Naive thymus-derived CD4-positive, alpha-beta T cell (primary cell): Measurements from ENCODE around the gene MSLN. TPM values are rescaled to one million over a fixed set of nuclear protein-coding genes. Genes with fewer than 3 reads are reported as not detected.

ENCODE experiments used
- ATAC-seq: fragments of 150-1000 bp; cut with Tn5 transposase; 2 replicates; pipeline ENCODE4 v1.10.0; 2021; ENCODE audit warnings: mild to moderate bottlenecking, moderate library complexity
- CTCF ChIA-PET: fragments of 350-600 bp; sonication (Branson Sonifier 250); formaldehyde crosslinking; loops from one replicate; lab custom pipeline; 2021; ENCODE audit warnings: antibody characterized with exemption; lab: Charles Lee
- POLR2A ChIA-PET: fragments of 350-600 bp; sonication (Branson Sonifier 250); formaldehyde crosslinking; loops from one replicate; lab custom pipeline; 2021; ENCODE audit warnings: antibody characterized with exemption, inconsistent platforms; lab: Charles Lee
- DNase-seq, 9 donors: peaks; one replicate each; pipeline versions ENCODE4 v3.0.0 to v3.0.0-alpha.2; 2020 to 2022; ENCODE audit warnings: mixed read lengths in 1 of 9
- H3K27ac ChIP-seq: one replicate; pipeline ENCODE4 v1.7.0; 2013; ENCODE audit warnings: mild to moderate bottlenecking, low read depth, low read length, moderate library complexity
- H3K27me3 ChIP-seq, 2 donors: one replicate each; pipeline ENCODE4 v1.7.0; 2013; ENCODE audit warnings: low read length in 2 of 2, mild to moderate bottlenecking in 2 of 2, moderate library complexity in 2 of 2; ENCODE audit not compliant: control insufficient read depth in 2 of 2, insufficient read depth in 2 of 2
- H3K36me3 ChIP-seq, 3 experiments: 1 replicate in 2 of 3; 2 replicates in 1 of 3; pipeline ENCODE4 v1.7.0; 2013; ENCODE audit warnings: low read length in 3 of 3, mild to moderate bottlenecking in 3 of 3, moderate library complexity in 1 of 3; ENCODE audit not compliant: insufficient read depth in 3 of 3, control insufficient read depth in 2 of 3
- H3K4me1 ChIP-seq, 2 donors: one replicate each; pipeline ENCODE4 v1.7.0; 2013; ENCODE audit warnings: low read length in 2 of 2, mild to moderate bottlenecking in 2 of 2, moderate library complexity in 1 of 2; ENCODE audit not compliant: control insufficient read depth in 2 of 2, insufficient read depth in 2 of 2
- H3K4me3 ChIP-seq: 2 replicates; pipeline ENCODE4 v1.7.0; 2013; ENCODE audit warnings: mild to moderate bottlenecking, low read length
- H3K9me3 ChIP-seq, 3 experiments: 1 replicate in 2 of 3; 2 replicates in 1 of 3; pipeline ENCODE4 v1.7.0; 2013; ENCODE audit warnings: low read length in 3 of 3; ENCODE audit not compliant: control insufficient read depth in 2 of 3
- H3K27ac Mint-ChIP-seq, 9 donors: one replicate each; pipeline ENCODE4 v1.8.0; 2020 to 2022; ENCODE audit warnings: mixed read lengths in 9 of 9, mild to moderate bottlenecking in 8 of 9, moderate library complexity in 5 of 9, inconsistent platforms in 2 of 9
- H3K27me3 Mint-ChIP-seq, 5 donors: one replicate each; pipeline ENCODE4 v1.8.0; 2021 to 2022; ENCODE audit warnings: mixed read lengths in 5 of 5, mild to moderate bottlenecking in 1 of 5
- H3K36me3 Mint-ChIP-seq, 5 donors: one replicate each; pipeline ENCODE4 v1.8.0; 2020 to 2022; ENCODE audit warnings: mixed read lengths in 5 of 5, mild to moderate bottlenecking in 3 of 5, inconsistent platforms in 1 of 5
- H3K4me1 Mint-ChIP-seq, 7 donors: one replicate each; pipeline ENCODE4 v1.8.0; 2020 to 2022; ENCODE audit warnings: mixed read lengths in 7 of 7, mild to moderate bottlenecking in 3 of 7, inconsistent platforms in 1 of 7
- H3K4me3 Mint-ChIP-seq, 10 donors: one replicate each; pipeline ENCODE4 v1.8.0; 2020 to 2022; ENCODE audit warnings: mild to moderate bottlenecking in 10 of 10, mixed read lengths in 10 of 10, moderate library complexity in 6 of 10, inconsistent platforms in 2 of 10
- H3K9me3 Mint-ChIP-seq, 11 donors: one replicate each; pipeline ENCODE4 v1.8.0; 2020 to 2022; ENCODE audit warnings: mixed read lengths in 11 of 11, mild to moderate bottlenecking in 4 of 11, inconsistent platforms in 1 of 11, moderate library complexity in 1 of 11
- intact Hi-C, 2 donors: fragments of 100-400 bp; cut with micrococcal nuclease; formaldehyde crosslinking; loops; one replicate each; pipeline ENCODE4 v1.15.1; 2023
- polyA plus RNA-seq, 2 donors: library from polyadenylated mRNA; unstranded; fragments of 300-500 nt; fragmentation: Illumina TruSeq; gene quantifications; one replicate each; pipeline ENCODE4 v1.2.3, GENCODE V29; 2021
- total RNA-seq, 6 experiments: library from RNA in 5 of 6; stranded (reverse) in 5 of 6; gene quantifications; 1 replicate in 5 of 6; 2 replicates in 1 of 6; pipeline ENCODE4 v1.2.3 and lab custom pipeline; 2021 to 2026

MSLN gene
- total and polyA plus RNA-seq, 7 experiments from 2014 or later = 0.64 TPM; not detected in 6

DNA sequence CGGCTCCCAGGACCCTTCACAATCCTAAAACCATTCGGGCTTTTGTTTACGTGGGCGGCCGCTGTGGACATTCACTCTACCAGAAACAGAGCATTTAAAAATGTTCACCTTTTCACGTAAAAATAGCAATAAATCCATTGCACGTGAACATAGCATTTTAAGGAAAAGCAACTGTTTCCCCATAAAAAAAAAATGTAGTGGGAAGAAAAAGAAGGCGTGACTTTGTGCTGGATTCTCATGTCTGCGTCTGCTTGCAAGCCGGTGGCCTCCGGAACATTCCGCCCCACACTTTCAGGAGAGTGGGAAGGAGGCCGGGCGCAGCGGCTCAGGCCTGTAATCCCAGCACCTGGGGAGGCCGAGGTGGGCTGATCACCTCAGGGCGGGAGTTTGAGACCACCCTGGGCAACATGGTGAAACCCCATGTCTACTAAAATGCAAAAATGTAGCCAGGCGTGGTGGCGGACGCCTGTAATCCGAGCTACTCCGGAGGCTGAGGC, 53.4 kb downstream of the MSLN start:
- CTCF ChIA-PET = interaction anchor here (1.9 kb wide), 1 partner anchor 242 kb away, joined by 9 read pairs; no protein-coding TSS in a partner anchor
- H3K4me3 Mint-ChIP-seq = peak overlapping the region in 1 of 10 donors; percentile 40
- no peak overlapping the region for H3K27ac Mint-ChIP-seq
- no peaks in the 10 kb centered on the region for H3K27me3 ChIP-seq
- peaks cover 11 to 30% (median 16%) of the 10 kb centered on the region in 5 donors for H3K27me3 Mint-ChIP-seq
- H3K36me3 ChIP-seq = no peaks in the 10 kb centered on the region
- ATAC-seq = no peak
- no peaks in the 10 kb centered on the region for H3K36me3 Mint-ChIP-seq
- no peak overlapping the region for H3K27ac ChIP-seq
- DNase-seq = no peak
- H3K4me1 ChIP-seq = no peaks in the 10 kb centered on the region
- no peaks in the 10 kb centered on the region for H3K9me3 ChIP-seq
- peaks cover 0 to 8% (median 4%) of the 10 kb centered on the region in 7 donors for H3K4me1 Mint-ChIP-seq
- no peak overlapping the region for H3K4me3 ChIP-seq
- POLR2A ChIA-PET = no interaction called here
- intact Hi-C loops = no loop called here
- H3K9me3 Mint-ChIP-seq = peaks cover 0 to 3% (median 0%) of the 10 kb centered on the region in 11 donors

DNA sequence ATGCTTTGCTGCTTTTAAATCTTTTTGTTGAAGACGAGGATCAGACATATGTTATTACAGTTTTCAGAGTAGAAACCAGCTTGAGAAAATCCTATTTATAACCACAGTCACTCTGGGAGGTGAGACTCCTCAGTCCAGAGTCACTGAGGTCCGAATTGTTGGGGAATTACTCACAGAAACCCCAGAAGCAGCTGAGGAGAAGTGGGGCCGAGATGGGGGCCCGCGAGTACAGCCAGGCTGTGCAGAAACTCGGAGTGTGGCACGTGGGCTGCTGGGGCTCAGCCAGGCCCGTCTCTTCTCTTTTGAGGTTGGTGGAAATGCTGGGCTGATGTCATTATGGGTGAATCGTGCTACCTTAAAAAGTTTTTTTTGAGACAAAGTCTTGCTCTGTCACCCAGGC, 54.4 kb downstream of the MSLN start:
- Histone ChIP-seq H3K9me3 (no peaks in the 10 kb centered on the region), H3K4me1 (peaks cover 0 to 7% of the 10 kb centered on the region in 2 donors), H3K4me3 (no peak overlapping the region), H3K36me3 (no peaks in the 10 kb centered on the region), H3K27me3 (no peaks in the 10 kb centered on the region), H3K27ac (no peak overlapping the region)
- H3K27ac Mint-ChIP-seq = no peak overlapping the region
- H3K27me3 Mint-ChIP-seq = peaks cover 11 to 31% (median 16%) of the 10 kb centered on the region in 5 donors
- H3K9me3 Mint-ChIP-seq = peaks cover 0 to 3% (median 0%) of the 10 kb centered on the region in 11 donors
- DNase-seq (no peak), ATAC-seq (no peak)
- H3K4me3 Mint-ChIP-seq = no peak overlapping the region
- no peaks in the 10 kb centered on the region for H3K36me3 Mint-ChIP-seq
- ChIA-PET CTCF (interaction anchor here (1.9 kb wide), 1 partner anchor 241 kb away, joined by 9 read pairs; no protein-coding TSS in a partner anchor), POLR2A (no interaction called here)
- peaks cover 3 to 15% (median 11%) of the 10 kb centered on the region in 7 donors for H3K4me1 Mint-ChIP-seq
- intact Hi-C loops = no loop called here

DNA sequence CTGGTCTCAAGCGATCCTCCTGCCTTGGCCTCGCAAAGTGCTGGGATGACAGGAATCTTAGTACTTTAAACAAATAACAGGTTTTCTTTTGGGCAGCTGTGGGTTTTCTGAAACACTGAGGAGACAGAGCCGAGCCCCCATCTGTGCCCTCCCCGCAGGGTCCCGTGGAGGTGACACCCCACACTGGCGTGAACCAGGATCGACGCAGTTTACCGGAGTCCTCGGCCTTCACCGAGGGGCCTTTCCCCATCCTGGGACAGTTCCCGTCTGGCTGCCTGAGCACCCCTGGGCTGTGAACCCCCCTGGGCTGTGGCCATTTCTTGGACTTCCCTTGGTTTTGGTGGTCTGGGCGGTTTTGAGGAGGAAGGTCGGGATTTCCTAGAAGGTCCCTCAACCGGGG, 55.3 kb downstream of the MSLN start:
- H3K27me3 ChIP-seq = no peaks in the 10 kb centered on the region
- H3K4me3 ChIP-seq = no peak overlapping the region
- intact Hi-C loops = no loop called here
- Mint-ChIP-seq H3K4me1 (peaks cover 5 to 16% (median 12%) of the 10 kb centered on the region in 7 donors), H3K4me3 (no peak overlapping the region), H3K27me3 (peaks cover 11 to 34% (median 16%) of the 10 kb centered on the region in 5 donors), H3K27ac (no peak overlapping the region), H3K36me3 (no peaks in the 10 kb centered on the region), H3K9me3 (peaks cover 0 to 3% (median 0%) of the 10 kb centered on the region in 11 donors)
- POLR2A ChIA-PET = no interaction called here
- no peak for ATAC-seq
- H3K36me3 ChIP-seq = no peaks in the 10 kb centered on the region
- no peak for DNase-seq
- H3K9me3 ChIP-seq = no peaks in the 10 kb centered on the region
- CTCF ChIA-PET = interaction anchor here (0.6 to 1.4 kb wide), 2 partner anchors 68 to 240 kb away, joined by 3 read pairs; no protein-coding TSS in a partner anchor
- no peak overlapping the region for H3K27ac ChIP-seq
- peaks cover 0 to 7% of the 10 kb centered on the region in 2 donors for H3K4me1 ChIP-seq

DNA sequence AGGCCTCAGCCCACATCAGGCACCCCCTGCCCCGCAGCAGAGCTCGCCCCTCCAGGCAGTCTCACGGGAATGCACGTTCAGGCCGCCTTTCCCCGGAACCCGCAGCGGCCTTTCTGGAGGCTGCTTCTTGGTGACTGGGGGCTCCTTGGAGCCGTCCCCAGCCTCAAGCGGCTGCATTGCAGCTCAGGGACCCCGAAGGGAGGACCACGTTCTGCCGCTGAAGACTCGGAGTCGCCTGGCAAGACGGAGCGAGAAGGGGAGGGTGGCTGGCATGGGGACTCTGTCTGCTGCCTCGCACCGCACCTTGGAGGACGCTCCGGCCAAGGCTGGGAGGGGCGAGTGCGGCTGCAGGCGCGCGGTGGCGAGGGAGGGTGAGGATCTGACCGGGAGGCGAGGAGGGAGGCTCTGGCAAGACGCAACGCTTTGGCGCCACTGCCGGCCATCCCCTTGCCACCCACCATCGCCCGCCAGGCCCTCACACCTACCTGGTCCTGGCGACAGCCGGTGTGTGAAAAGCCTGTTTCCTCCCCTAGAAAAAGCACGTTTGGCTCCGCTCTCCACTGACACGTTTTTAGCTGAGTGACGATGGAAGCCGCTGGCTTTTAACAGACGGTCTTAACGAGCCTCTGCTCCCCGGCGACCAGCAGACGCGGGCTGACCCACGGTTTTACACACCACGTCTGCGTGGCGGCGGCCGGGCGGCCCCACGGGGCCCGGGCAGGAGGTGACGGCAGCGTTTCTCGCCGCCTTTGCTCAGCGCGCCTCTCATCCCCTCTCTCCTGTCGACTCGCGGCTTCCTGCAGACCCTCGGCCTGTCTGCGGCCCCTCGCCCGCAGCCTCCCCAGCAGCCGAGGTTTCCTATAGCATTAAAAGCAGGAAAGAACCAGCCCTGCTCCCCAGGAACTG, 56.7 kb downstream of the MSLN start:
- intact Hi-C loops = no loop called here

DNA sequence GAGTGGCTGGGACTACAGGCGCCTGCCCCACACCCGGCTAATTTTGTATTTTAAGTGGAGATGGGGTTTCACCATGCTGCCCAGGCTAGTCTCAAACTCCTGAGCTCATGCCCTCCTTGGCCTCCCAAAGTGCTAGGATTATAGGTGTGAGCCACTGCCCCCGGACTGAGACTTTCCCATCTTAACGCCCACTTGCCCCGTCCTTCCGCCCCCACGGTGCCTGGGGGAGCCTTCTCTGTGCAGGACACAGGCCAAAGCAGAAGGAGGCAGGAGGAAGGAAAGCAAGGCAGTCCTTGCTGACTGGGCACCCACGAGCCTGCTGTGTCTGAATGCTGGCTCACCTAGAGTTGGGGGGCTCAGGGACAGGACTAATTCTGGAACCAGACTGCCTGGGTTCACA, 57.6 kb downstream of the MSLN start:
- peaks cover 5 to 12% (median 9%) of the 10 kb centered on the region in 7 donors for H3K4me1 Mint-ChIP-seq

More for the DNA sequence above, 56.7 kb downstream of the MSLN start:
- Mint-ChIP-seq H3K36me3 (no peaks in the 10 kb centered on the region), H3K27me3 (peaks cover 7 to 31% (median 18%) of the 10 kb centered on the region in 5 donors), H3K9me3 (peaks cover 0 to under 1% (median 0%) of the 10 kb centered on the region in 11 donors), H3K4me3 (no peak overlapping the region), H3K27ac (no peak overlapping the region), H3K4me1 (peaks cover 5 to 16% (median 12%) of the 10 kb centered on the region in 7 donors)
- DNase-seq = no peak
- Histone ChIP-seq H3K4me1 (peaks cover 0 to 7% of the 10 kb centered on the region in 2 donors), H3K36me3 (no peaks in the 10 kb centered on the region), H3K9me3 (no peaks in the 10 kb centered on the region), H3K4me3 (no peak overlapping the region), H3K27me3 (no peaks in the 10 kb centered on the region), H3K27ac (no peak overlapping the region)
- ChIA-PET POLR2A (interaction anchor here (0.7 kb wide), 1 partner anchor 1696 kb away, joined by 5 read pairs; no protein-coding TSS in a partner anchor), CTCF (interaction anchor here (1.4 kb wide), 1 partner anchor 238 kb away, joined by 3 read pairs; no protein-coding TSS in a partner anchor)
- ATAC-seq = no peak

More for the DNA sequence above, 57.6 kb downstream of the MSLN start:
- ChIA-PET CTCF (no interaction called here), POLR2A (no interaction called here)
- Histone ChIP-seq H3K4me1 (peaks cover 0 to 7% of the 10 kb centered on the region in 2 donors), H3K27me3 (no peaks in the 10 kb centered on the region), H3K4me3 (no peak overlapping the region), H3K27ac (no peak overlapping the region), H3K36me3 (no peaks in the 10 kb centered on the region), H3K9me3 (no peaks in the 10 kb centered on the region)
- no peak for DNase-seq
- intact Hi-C loops = no loop called here
- no peak for ATAC-seq
- peaks cover 2 to 28% (median 15%) of the 10 kb centered on the region in 5 donors for H3K27me3 Mint-ChIP-seq
- no peaks in the 10 kb centered on the region for H3K36me3 Mint-ChIP-seq
- H3K4me3 Mint-ChIP-seq = no peak overlapping the region
- H3K27ac Mint-ChIP-seq = no peak overlapping the region
- H3K9me3 Mint-ChIP-seq = no peaks in the 10 kb centered on the region
